Endothelial cell of umbilical vein (primary cell): ENCODE measurements around the gene MPP3. TPM values are rescaled to one million over a fixed set of nuclear protein-coding genes. Genes with fewer than 3 reads are reported as not detected.

Source experiments
- BruUV-seq: library from RNA; stranded (reverse); fragments of 400-500 nt; replicated peaks from 2 replicates; lab custom pipeline; 2021; lab: Mats Ljungman, UMichigan
- CTCF ChIA-PET: fragments of 300-600, 350-600 bp; sonication (Branson Sonifier 250); formaldehyde crosslinking; loops from one replicate; lab custom pipeline; 2021; ENCODE audit warnings: antibody characterized with exemption, inconsistent platforms; lab: Charles Lee
- POLR2A ChIA-PET: fragments of 300-600, 350-600 bp; sonication (Branson Sonifier 250); formaldehyde crosslinking; loops from one replicate; lab custom pipeline; 2021; ENCODE audit warnings: antibody characterized with exemption, inconsistent platforms; lab: Charles Lee
- DNase-seq: peaks from one replicate; pipeline ENCODE4 v3.0.0-alpha.2; 2011; ENCODE audit warnings: low read depth, low spot score
- FAIRE-seq: peaks from 2 replicates; lab custom pipeline; 2011; peaks lifted over from hg19 to GRCh38; lab: Jason Lieb, UNC
- H2AFZ ChIP-seq: 2 replicates; pipeline ENCODE4 v1.6.0; 2012; ENCODE audit warnings: low read depth, low read length, control low read depth, inconsistent platforms
- H3K27ac ChIP-seq: 2 replicates; pipeline ENCODE4 v1.5.1; 2011; ENCODE audit warnings: low read depth, mild to moderate bottlenecking, control low read depth, low read length, moderate library complexity; ENCODE audit not compliant: insufficient read depth
- H3K27me3 ChIP-seq, 2 experiments: 2 replicates each; pipeline versions ENCODE4 v1.6.0 to v1.6.1; 2011; ENCODE audit warnings: low read length in 2 of 2, mixed read lengths in 1 of 2; ENCODE audit not compliant: control insufficient read depth in 2 of 2, insufficient read depth in 2 of 2
- H3K36me3 ChIP-seq, 2 experiments: 2 replicates in 1 of 2; 3 replicates in 1 of 2; pipeline ENCODE4 v1.5.1; 2011; ENCODE audit warnings: low read length in 2 of 2, mild to moderate bottlenecking in 1 of 2, moderate library complexity in 1 of 2; ENCODE audit not compliant: control insufficient read depth in 2 of 2, insufficient read depth in 2 of 2; ENCODE audit errors: extremely low read depth in 1 of 2
- H3K4me1 ChIP-seq: 3 replicates; pipeline ENCODE4 v1.5.1; 2011; ENCODE audit warnings: mild to moderate bottlenecking, low read length; ENCODE audit not compliant: control insufficient read depth, insufficient read depth; ENCODE audit errors: extremely low read depth
- H3K4me2 ChIP-seq: 2 replicates; pipeline ENCODE4 v1.6.1; 2011; ENCODE audit warnings: low read length, control low read depth, mixed read lengths; ENCODE audit not compliant: insufficient read depth
- H3K4me3 ChIP-seq, 3 experiments: fragments of 200-600 bp in 1 of 3; sonication (generic), shearing (Covaris generic) in 1 of 3; replicated peaks in 1 of 3; 2 replicates each; pipeline ENCODE4 v1.5.1; 2011 to 2016; ENCODE audit warnings: control low read depth in 3 of 3, low read length in 3 of 3, mild to moderate bottlenecking in 2 of 3, inconsistent platforms in 1 of 3, low read depth in 1 of 3, moderate library complexity in 1 of 3; ENCODE audit not compliant: insufficient read depth in 1 of 3
- H3K79me2 ChIP-seq: 2 replicates; pipeline ENCODE4 v1.6.0; 2012; ENCODE audit warnings: low read length, inconsistent platforms; ENCODE audit not compliant: control insufficient read depth, insufficient read depth
- H3K9ac ChIP-seq: replicated peaks from 2 replicates; pipeline ENCODE3; 2011; ENCODE audit warnings: low read length, control low read depth; ENCODE audit not compliant: insufficient read depth; ENCODE audit errors: extremely low read depth
- H3K9me1 ChIP-seq: replicated peaks from 3 replicates; pipeline ENCODE4 v1.6.0; 2011; ENCODE audit warnings: mild to moderate bottlenecking, low read length; ENCODE audit not compliant: control insufficient read depth, insufficient read depth; ENCODE audit errors: extremely low read depth
- H3K9me3 ChIP-seq: replicated peaks from 2 replicates; pipeline ENCODE4 v1.5.1; 2012; ENCODE audit warnings: low read length, inconsistent platforms; ENCODE audit not compliant: control insufficient read depth, insufficient read depth
- H4K20me1 ChIP-seq: replicated peaks from 2 replicates; pipeline ENCODE3; 2011; ENCODE audit warnings: mild to moderate bottlenecking, low read length; ENCODE audit not compliant: control insufficient read depth, insufficient read depth; ENCODE audit errors: extremely low read depth
- CTCF ChIP-seq, 2 donors: IDR thresholded peaks; 1 replicate in 1 of 2; 2 replicates in 1 of 2; pipeline ENCODE4 v1.5.1; 2011; ENCODE audit warnings: low read length in 2 of 2, mild to moderate bottlenecking in 2 of 2, moderate library complexity in 2 of 2, control low read depth in 1 of 2, inconsistent platforms in 1 of 2, low read depth in 1 of 2; ENCODE audit not compliant: insufficient read depth in 1 of 2; ENCODE audit errors: extremely low read depth in 1 of 2
- EZH2 ChIP-seq: IDR thresholded peaks from 2 replicates; pipeline ENCODE4 v1.6.1; 2012; ENCODE audit warnings: borderline replicate concordance, low read depth, mild to moderate bottlenecking, moderate library complexity, low read length, inconsistent platforms; ENCODE audit not compliant: severe bottlenecking
- FOS ChIP-seq: IDR thresholded peaks from 2 replicates; pipeline ENCODE4 v1.6.1; 2011; ENCODE audit warnings: mild to moderate bottlenecking, low read length, moderate library complexity, borderline replicate concordance; ENCODE audit not compliant: insufficient read depth
- GATA2 ChIP-seq: IDR thresholded peaks from 2 replicates; pipeline ENCODE4 v1.7.0; 2011; ENCODE audit warnings: low read depth, mild to moderate bottlenecking, moderate library complexity, mixed read lengths, low read length; ENCODE audit not compliant: insufficient read length, insufficient read depth
- JUN ChIP-seq: IDR thresholded peaks from 2 replicates; pipeline ENCODE4 v1.6.1; 2011; ENCODE audit warnings: borderline replicate concordance, low read depth; ENCODE audit not compliant: insufficient read length, insufficient read depth
- MAX ChIP-seq: IDR thresholded peaks from 2 replicates; pipeline ENCODE4 v1.6.1; 2011; ENCODE audit not compliant: insufficient read depth, insufficient read length
- MYC ChIP-seq: IDR thresholded peaks from one replicate; pipeline ENCODE4 v1.6.1; 2011; ENCODE audit warnings: mild to moderate bottlenecking, low read depth, low read length
- POLR2A ChIP-seq: IDR thresholded peaks from 2 replicates; pipeline ENCODE4 v1.6.1; 2012; ENCODE audit warnings: low read depth, mild to moderate bottlenecking, control low read depth, low read length
- POLR2AphosphoS5 ChIP-seq: IDR thresholded peaks from 2 replicates; pipeline ENCODE4 v1.6.1; 2012; ENCODE audit warnings: low read depth, mild to moderate bottlenecking, control low read depth, low read length, moderate library complexity; ENCODE audit not compliant: insufficient read depth
- dilution Hi-C: fragments of 300-500 bp; cut with MboI; formaldehyde crosslinking; loops from one replicate; pipeline ENCODE4 v1.15.0; 2019; ENCODE audit warnings: low sequenced_read_pairs; ENCODE audit not compliant: extremely low pct_ligation_motif_present
- intact Hi-C: fragments of 100-400 bp; cut with micrococcal nuclease; formaldehyde crosslinking; loops from one replicate; pipeline ENCODE4 v1.10.0; 2022
- polyA plus RNA-seq, 4 experiments: library from polyadenylated mRNA; depleted of rRNA in 3 of 4; stranded (reverse) in 3 of 4; unstranded in 1 of 4; fragments of >200 nt; gene quantifications; 2 replicates each; pipeline versions ENCODE4 v1.2.1 to v1.2.3, GENCODE V29; 2011 to 2012; ENCODE audit warnings: missing spikeins in 1 of 4
- total RNA-seq: library from RNA; stranded (reverse); gene quantifications from 2 replicates; pipeline ENCODE4 v1.2.3, GENCODE V29; 2021

Gene MPP3
- total and polyA plus RNA-seq, 2 donors (not counting 3 experiments of a cell fraction or from before 2014, with no cell fraction given), result 6.1 to 11.3 TPM

- Histone ChIP-seq H3K79me2 (no peaks in the 10 kb centered on the region), H2AFZ (no peak overlapping the region), H3K4me3 (no peak overlapping the region), H3K4me1 (no peaks in the 10 kb centered on the region), H3K27ac (no peak overlapping the region), H3K9me1 (no peaks in the 10 kb centered on the region), H3K9ac (no peak overlapping the region), H3K4me2 (no peak overlapping the region), H4K20me1 (no peaks in the 10 kb centered on the region), H3K27me3 (peaks cover 2 to 3% of the 10 kb centered on the region in 2 experiments), H3K36me3 (no peaks in the 10 kb centered on the region), H3K9me3 (no peaks in the 10 kb centered on the region)
- intact Hi-C loops (loop anchor here (1.0 to 2.0 kb wide), 3 partner anchors 55 to 151 kb away; no protein-coding TSS in a partner anchor), dilution Hi-C loops (no loop called here)
- ChIA-PET POLR2A (interaction anchor here (0.6 kb wide), 1 partner anchor 28 kb away, joined by 4 read pairs; no protein-coding TSS in a partner anchor), CTCF (interaction anchor here (0.6 to 3.8 kb wide), 40 partner anchors 8 to 678 kb away, joined by 3 to 153 read pairs (median 6); partner anchors contain the start of genes CFAP97D1, DUSP3 and MPP3)
- BruUV-seq, result no TSS peak
- TF ChIP-seq POLR2AphosphoS5 (no peak), MYC (no peak), MAX (no peak), EZH2 (no peak), JUN (no peak), CTCF (IDR thresholded peaks at IDR 0.05; ENCODE audit: extremely low read depth in 1 of 2, insufficient read depth in 1 of 2, low read depth in 1 of 2, low read length in 2 of 2) (no peak), GATA2 (no peak), POLR2A (no peak), FOS (no peak)
- FAIRE-seq, result no peak
- no peak for DNase-seq
Observed at GRCh38 chr17:43845766-43846165, 12.8 kb upstream of the MPP3 start.
